Measurements from ENCODE around the gene C1orf159. TPM values are rescaled to one million over a fixed set of nuclear protein-coding genes. Genes with fewer than 3 reads are reported as not detected.

The C1orf159 gene
- total and polyA plus RNA-seq, 2 experiments from 2014 or later: 21.7 to 36.2 TPM

- no peaks in the 10 kb centered on the region for H3K27me3 ChIP-seq
- H3K36me3 ChIP-seq: peaks cover 15% of the 10 kb centered on the region
- no peaks in the 10 kb centered on the region for H3K9me3 ChIP-seq (ENCODE audit: low read depth)
- H3K4me3 ChIP-seq: no peak overlapping the region
- H3K27ac ChIP-seq: no peak overlapping the region
- H3K4me1 ChIP-seq (ENCODE audit: low read depth): no peaks in the 10 kb centered on the region
- DNase-seq (ENCODE audit: low read depth in 1 of 2, low spot score in 1 of 2): no peak
- no peak for TF ChIP-seq CTCF (IDR thresholded peaks at IDR 0.05; ENCODE audit: low read depth, low read length)
These were observed 69.6 kb downstream of the C1orf159 start for GRCh38 chr1:1046243-1046642.

- no peak for TF ChIP-seq CTCF (IDR thresholded peaks at IDR 0.05; ENCODE audit: low read depth, low read length)
- no peaks in the 10 kb centered on the region for H3K4me1 ChIP-seq (ENCODE audit: low read depth)
- no peak overlapping the region for H3K4me3 ChIP-seq
- no peak for DNase-seq (ENCODE audit: low read depth in 1 of 2, low spot score in 1 of 2)
- H3K27me3 ChIP-seq: peaks cover 5% of the 10 kb centered on the region
- H3K27ac ChIP-seq: no peak overlapping the region
- peaks cover 14% of the 10 kb centered on the region for H3K36me3 ChIP-seq
- H3K9me3 ChIP-seq (ENCODE audit: low read depth): no peaks in the 10 kb centered on the region
These were observed 70.8 kb downstream of the C1orf159 start for GRCh38 chr1:1045129-1045528.

- Histone ChIP-seq H3K4me1 (ENCODE audit: low read depth) (no peaks in the 10 kb centered on the region), H3K27ac (no peak overlapping the region), H3K9me3 (ENCODE audit: low read depth) (no peaks in the 10 kb centered on the region), H3K27me3 (peaks cover 11% of the 10 kb centered on the region), H3K4me3 (no peak overlapping the region), H3K36me3 (peaks cover 12% of the 10 kb centered on the region)
- no peak for DNase-seq (ENCODE audit: low read depth in 1 of 2, low spot score in 1 of 2)
- no peak for TF ChIP-seq CTCF (IDR thresholded peaks at IDR 0.05; ENCODE audit: low read depth, low read length)
These were observed 71.3 kb downstream of the C1orf159 start for GRCh38 chr1:1044455-1045078.

GRCh38 chr1:1043921-1044320 is 72.0 kb downstream of the C1orf159 start:
- TF ChIP-seq CTCF (IDR thresholded peaks at IDR 0.05; ENCODE audit: low read depth, low read length): no peak
- Histone ChIP-seq H3K4me1 (ENCODE audit: low read depth) (no peaks in the 10 kb centered on the region), H3K27me3 (peaks cover 17% of the 10 kb centered on the region), H3K36me3 (peaks cover 12% of the 10 kb centered on the region), H3K27ac (no peak overlapping the region), H3K9me3 (ENCODE audit: low read depth) (no peaks in the 10 kb centered on the region), H3K4me3 (no peak overlapping the region)
- no peak for DNase-seq (ENCODE audit: low read depth in 1 of 2, low spot score in 1 of 2)

GRCh38 chr1:1043411-1043810 is 72.5 kb downstream of the C1orf159 start:
- no peak for DNase-seq (ENCODE audit: low read depth in 1 of 2, low spot score in 1 of 2)

More at GRCh38 chr1:1043411-1043810, 72.5 kb downstream of the C1orf159 start:
- H3K27me3 ChIP-seq: peaks cover 22% of the 10 kb centered on the region
- no peaks in the 10 kb centered on the region for H3K4me1 ChIP-seq (ENCODE audit: low read depth)
- peaks cover 12% of the 10 kb centered on the region for H3K36me3 ChIP-seq
- H3K4me3 ChIP-seq: no peak overlapping the region
- TF ChIP-seq CTCF (IDR thresholded peaks at IDR 0.05; ENCODE audit: low read depth, low read length): no peak
- H3K27ac ChIP-seq: no peak overlapping the region
- no peaks in the 10 kb centered on the region for H3K9me3 ChIP-seq (ENCODE audit: low read depth)
